A673 (cell line): ENCODE measurements around the gene SORL1-AS1.

ENCODE experiments used
- BruUV-seq: library from RNA; stranded (reverse); fragments of 400-500 nt; replicated peaks from 2 replicates; lab custom pipeline; 2021; lab: Mats Ljungman, UMichigan
- CTCF ChIA-PET: fragments of 300-600 bp; sonication (Branson Sonifier 250); formaldehyde crosslinking; loops from one replicate; lab custom pipeline; 2022; ENCODE audit warnings: antibody characterized with exemption; lab: Charles Lee
- POLR2A ChIA-PET: fragments of 300-600 bp; sonication (Branson Sonifier 250); formaldehyde crosslinking; loops from one replicate; lab custom pipeline; 2022; ENCODE audit warnings: antibody characterized with exemption; ENCODE audit not compliant: low non-redundant PET; lab: Charles Lee
- DNase-seq: peaks from one replicate; pipeline ENCODE4 v3.0.0-alpha.2; 2015; ENCODE audit warnings: low spot score
- H3K27ac ChIP-seq: fragments of 200-600 bp; sonication (generic); 2 replicates; pipeline ENCODE4 v1.5.1; 2016; ENCODE audit warnings: mixed run types, low read depth, mild to moderate bottlenecking, mixed read lengths, antibody characterized with exemption, low read length; ENCODE audit not compliant: poor library complexity, severe bottlenecking
- H3K27me3 ChIP-seq: fragments of 200-600 bp; sonication (generic); replicated peaks from 2 replicates; pipeline ENCODE4 v1.6.1; 2017; ENCODE audit warnings: mixed run types, low read depth, mild to moderate bottlenecking, mixed read lengths, antibody characterized with exemption, low read length; ENCODE audit not compliant: insufficient read depth, poor library complexity
- H3K36me3 ChIP-seq: fragments of 200-600 bp; sonication (generic); 2 replicates; pipeline ENCODE4 v1.6.1; 2016; ENCODE audit warnings: mixed run types, mild to moderate bottlenecking, mixed read lengths, antibody characterized with exemption, low read length; ENCODE audit not compliant: insufficient read depth, poor library complexity, severe bottlenecking
- H3K4me1 ChIP-seq: fragments of 200-600 bp; sonication (generic); 2 replicates; pipeline ENCODE4 v1.6.1; 2017; ENCODE audit warnings: mixed run types, mild to moderate bottlenecking, mixed read lengths, antibody characterized with exemption, low read length; ENCODE audit not compliant: insufficient read depth, poor library complexity, severe bottlenecking
- H3K4me3 ChIP-seq: fragments of 200-600 bp; sonication (generic); 2 replicates; pipeline ENCODE4 v1.5.1; 2016; ENCODE audit warnings: low read depth, mixed run types, mild to moderate bottlenecking, mixed read lengths, low read length; ENCODE audit not compliant: poor library complexity, severe bottlenecking
- H3K9me3 ChIP-seq: fragments of 200-600 bp; sonication (generic); 2 replicates; pipeline ENCODE4 v1.6.1; 2016; ENCODE audit warnings: mixed run types, low read depth, mild to moderate bottlenecking, mixed read lengths, antibody characterized with exemption, low read length; ENCODE audit not compliant: poor library complexity, severe bottlenecking
- EZH2 ChIP-seq: fragments of 200-600 bp; sonication (generic); IDR thresholded peaks from 2 replicates; pipeline ENCODE4 v1.6.1; 2017; ENCODE audit warnings: borderline replicate concordance, low read depth, mild to moderate bottlenecking, mixed read lengths, antibody characterized with exemption, low read length; ENCODE audit not compliant: poor library complexity, severe bottlenecking
- intact Hi-C: fragments of 100-400 bp; cut with micrococcal nuclease; formaldehyde crosslinking; loops from one replicate; pipeline ENCODE4 v1.10.0; 2022; ENCODE audit not compliant: unreplicated experiment
- TF ChIP-seq, protein P1 (sequence below): fragments of 300-800, 200-600 bp; sonication (generic); conservative IDR thresholded peaks from 2 replicates; pipeline ENCODE4 v1.5.1; 2017; ENCODE audit warnings: low read depth, mild to moderate bottlenecking, antibody characterized with exemption, low read length, moderate library complexity, mixed read lengths

The SORL1-AS1 gene

DNA sequence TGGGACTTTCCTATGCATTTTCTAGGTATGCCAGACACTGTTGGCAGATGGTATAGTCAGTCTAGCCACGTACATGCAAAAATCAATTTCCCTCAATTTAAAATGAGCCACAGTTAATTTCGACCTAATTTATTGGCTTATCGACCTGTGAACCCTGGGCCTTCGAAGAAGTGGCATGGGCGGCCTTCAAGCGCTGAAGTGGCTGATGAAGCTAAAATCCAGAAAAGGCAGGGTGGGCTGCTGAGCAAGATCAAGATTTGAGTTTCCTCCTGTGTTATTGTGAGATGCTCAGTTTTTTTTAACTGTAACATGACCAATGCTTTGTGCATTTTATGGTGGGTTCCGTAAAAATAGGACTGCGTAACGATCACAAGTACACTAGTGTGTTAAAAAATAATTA is 5.8 kb upstream of the SORL1-AS1 start:
- ChIA-PET POLR2A (no interaction called here), CTCF (no interaction called here)
- Histone ChIP-seq H3K4me3 (no peak overlapping the region), H3K36me3 (no peaks in the 10 kb centered on the region), H3K27me3 (peaks cover 13% of the 10 kb centered on the region), H3K9me3 (no peaks in the 10 kb centered on the region), H3K27ac (no peak overlapping the region), H3K4me1 (no peaks in the 10 kb centered on the region)
- no peak for TF ChIP-seq EZH2
- no peak for DNase-seq
- intact Hi-C loops = no loop called here
- no TSS peak for BruUV-seq

DNA sequence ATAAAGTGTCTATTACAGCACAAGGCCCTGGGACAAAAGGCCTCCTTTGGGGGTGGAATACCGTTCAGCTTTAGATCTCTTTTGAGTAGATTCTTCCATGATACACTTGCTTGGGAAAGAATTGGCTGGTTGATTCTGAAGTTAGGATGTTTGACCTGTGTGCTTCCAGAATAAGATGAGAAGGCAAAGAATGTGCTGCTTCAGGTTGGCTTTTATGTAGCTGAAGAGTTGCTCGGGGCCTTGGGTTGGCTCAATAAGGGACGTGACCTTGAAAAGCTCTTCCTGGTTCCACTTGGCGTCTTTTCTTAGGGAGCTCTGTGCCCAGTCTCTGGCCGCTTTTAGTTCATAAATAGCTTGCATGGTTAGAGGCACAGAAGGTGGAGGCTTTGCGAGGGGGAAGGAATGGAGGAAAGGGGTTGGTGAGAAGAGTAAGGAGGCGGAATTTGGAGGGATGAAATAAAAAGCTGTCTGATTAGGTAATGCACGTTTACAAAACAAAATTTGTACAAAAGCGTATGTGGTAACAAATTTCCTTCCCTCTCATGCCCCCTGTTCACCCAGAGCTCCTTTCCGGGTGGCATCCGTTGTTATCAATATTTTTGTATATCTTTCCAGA is 4.2 kb upstream of the SORL1-AS1 start:
- ChIA-PET POLR2A (interaction anchor here (0.6 kb wide), 1 partner anchor 16 kb away, joined by 6 read pairs; no protein-coding TSS in a partner anchor), CTCF (no interaction called here)
- no peak overlapping the region for H3K4me3 ChIP-seq
- H3K4me1 ChIP-seq = no peaks in the 10 kb centered on the region
- TF ChIP-seq, protein P1, sequence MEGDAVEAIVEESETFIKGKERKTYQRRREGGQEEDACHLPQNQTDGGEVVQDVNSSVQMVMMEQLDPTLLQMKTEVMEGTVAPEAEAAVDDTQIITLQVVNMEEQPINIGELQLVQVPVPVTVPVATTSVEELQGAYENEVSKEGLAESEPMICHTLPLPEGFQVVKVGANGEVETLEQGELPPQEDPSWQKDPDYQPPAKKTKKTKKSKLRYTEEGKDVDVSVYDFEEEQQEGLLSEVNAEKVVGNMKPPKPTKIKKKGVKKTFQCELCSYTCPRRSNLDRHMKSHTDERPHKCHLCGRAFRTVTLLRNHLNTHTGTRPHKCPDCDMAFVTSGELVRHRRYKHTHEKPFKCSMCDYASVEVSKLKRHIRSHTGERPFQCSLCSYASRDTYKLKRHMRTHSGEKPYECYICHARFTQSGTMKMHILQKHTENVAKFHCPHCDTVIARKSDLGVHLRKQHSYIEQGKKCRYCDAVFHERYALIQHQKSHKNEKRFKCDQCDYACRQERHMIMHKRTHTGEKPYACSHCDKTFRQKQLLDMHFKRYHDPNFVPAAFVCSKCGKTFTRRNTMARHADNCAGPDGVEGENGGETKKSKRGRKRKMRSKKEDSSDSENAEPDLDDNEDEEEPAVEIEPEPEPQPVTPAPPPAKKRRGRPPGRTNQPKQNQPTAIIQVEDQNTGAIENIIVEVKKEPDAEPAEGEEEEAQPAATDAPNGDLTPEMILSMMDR = no peak
- no peak for TF ChIP-seq EZH2
- intact Hi-C loops = no loop called here
- no peak overlapping the region for H3K27ac ChIP-seq
- no TSS peak for BruUV-seq
- peaks cover 27% of the 10 kb centered on the region for H3K27me3 ChIP-seq
- no peak for DNase-seq
- no peaks in the 10 kb centered on the region for H3K9me3 ChIP-seq
- H3K36me3 ChIP-seq = no peaks in the 10 kb centered on the region

DNA sequence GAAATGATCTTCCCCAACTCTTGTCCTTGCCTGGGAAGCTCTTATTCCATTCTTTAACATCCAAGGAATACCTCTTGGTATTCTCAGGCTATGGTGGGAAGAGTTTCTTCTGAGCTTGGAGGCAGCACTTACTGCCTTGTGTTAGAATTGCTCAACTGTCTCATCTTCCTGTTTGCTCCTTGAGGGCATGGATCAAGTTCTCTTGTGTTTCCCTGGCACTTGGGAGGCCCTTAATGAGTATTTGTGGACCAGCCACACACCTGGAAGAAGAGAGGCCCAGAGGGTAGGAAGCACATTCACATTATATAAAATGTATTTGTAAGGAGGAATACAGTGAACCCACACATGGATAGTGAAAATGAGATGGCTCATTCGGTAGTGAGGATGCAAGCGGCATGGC is 3.4 kb upstream of the SORL1-AS1 start:
- intact Hi-C loops = no loop called here
- BruUV-seq = no TSS peak
- POLR2A ChIA-PET = interaction anchor here (0.6 kb wide), 1 partner anchor 17 kb away, joined by 6 read pairs; no protein-coding TSS in a partner anchor

More for the DNA sequence above, 3.4 kb upstream of the SORL1-AS1 start:
- Histone ChIP-seq H3K36me3 (no peaks in the 10 kb centered on the region), H3K27me3 (peaks cover 35% of the 10 kb centered on the region), H3K27ac (no peak overlapping the region), H3K9me3 (no peaks in the 10 kb centered on the region), H3K4me3 (no peak overlapping the region), H3K4me1 (no peaks in the 10 kb centered on the region)
- DNase-seq = no peak
- CTCF ChIA-PET = interaction anchor here (0.6 kb wide), 1 partner anchor 9 kb away, joined by 3 read pairs; no protein-coding TSS in a partner anchor
- no peak for TF ChIP-seq EZH2
- TF ChIP-seq, protein P1 = no peak
